ES-I3 (cell line): ENCODE results near the gene PGGHG.
A peak's percentile ranks its signal among the peaks of the same experiment; 100 is the strongest.
"Not testable (repeated sequence)": the region's sequence is repeated elsewhere in the genome, so short reads cannot be mapped to it uniquely, and the experiment has no call there.

ENCODE experiments used
- H3K36me3 ChIP-seq: 2 replicates; pipeline ENCODE4 v1.6.1; 2013; ENCODE audit warnings: mild to moderate bottlenecking, low read length, control low read depth, moderate library complexity; ENCODE audit not compliant: insufficient read depth
- H3K4me1 ChIP-seq: 2 replicates; pipeline ENCODE4 v1.6.1; 2013; ENCODE audit warnings: mild to moderate bottlenecking, control low read depth, low read length; ENCODE audit not compliant: insufficient read depth
- H3K9ac ChIP-seq: 2 replicates; pipeline ENCODE4 v1.6.1; 2013; ENCODE audit warnings: low read depth, mild to moderate bottlenecking, low read length, moderate library complexity
- H3K9me3 ChIP-seq: 2 replicates; pipeline ENCODE4 v1.6.1; 2013; ENCODE audit warnings: mild to moderate bottlenecking, low read length, moderate library complexity; ENCODE audit not compliant: control insufficient read depth, insufficient read depth

PGGHG gene

GRCh38 chr11:257766-258493, 31.0 kb upstream of the PGGHG start:
- Histone ChIP-seq H3K9me3 (peaks cover 3% of the 10 kb centered on the region; the same call in 1 of the 2 replicates), H3K4me1 (no peaks in the 10 kb centered on the region), H3K9ac (no peak overlapping the region), H3K36me3 (no peaks in the 10 kb centered on the region; the same call in 1 of the 2 replicates)

GRCh38 chr11:259413-259812, 29.5 kb upstream of the PGGHG start:
- Histone ChIP-seq H3K4me1 (no peaks in the 10 kb centered on the region), H3K9ac (no peak overlapping the region), H3K36me3 (no peaks in the 10 kb centered on the region), H3K9me3 (peaks cover 3% of the 10 kb centered on the region; the same call in 1 of the 2 replicates)

- no peaks in the 10 kb centered on the region for H3K4me1 ChIP-seq
- H3K36me3 ChIP-seq, result no peaks in the 10 kb centered on the region
- H3K9me3 ChIP-seq, result peaks cover 3% of the 10 kb centered on the region; the same call in 1 of the 2 replicates
- no peak overlapping the region for H3K9ac ChIP-seq
Measured at GRCh38 chr11:261624-262023, 27.3 kb upstream of the PGGHG start.

GRCh38 chr11:266676-267439, 22.1 kb upstream of the PGGHG start:
- H3K36me3 ChIP-seq, result no peaks in the 10 kb centered on the region
- H3K4me1 ChIP-seq, result peaks cover 6% of the 10 kb centered on the region
- no peak overlapping the region for H3K9ac ChIP-seq
- no peaks in the 10 kb centered on the region; the same call in 1 of the 2 replicates for H3K9me3 ChIP-seq

- H3K4me1 ChIP-seq, result peaks cover 6% of the 10 kb centered on the region
- H3K36me3 ChIP-seq, result no peaks in the 10 kb centered on the region
- no peaks in the 10 kb centered on the region for H3K9me3 ChIP-seq
- peak overlapping the region; percentile 44; the same call in 1 of the 2 replicates for H3K9ac ChIP-seq
Measured at GRCh38 chr11:267491-267994, 21.4 kb upstream of the PGGHG start.

- not testable (repeated sequence) for H3K9me3 ChIP-seq, H3K4me1 ChIP-seq, H3K9ac ChIP-seq, H3K36me3 ChIP-seq
Measured at GRCh38 chr11:268716-269145, 20.2 kb upstream of the PGGHG start.

GRCh38 chr11:269146-269890, 19.6 kb upstream of the PGGHG start:
- H3K9me3 ChIP-seq, result no peaks in the 10 kb centered on the region
- H3K4me1 ChIP-seq, result peaks cover 6% of the 10 kb centered on the region
- H3K36me3 ChIP-seq, result no peaks in the 10 kb centered on the region
- peak overlapping the region; percentile 2 for H3K9ac ChIP-seq

GRCh38 chr11:270451-271318, 18.2 kb upstream of the PGGHG start:
- H3K9me3 ChIP-seq, result no peaks in the 10 kb centered on the region
- no peaks in the 10 kb centered on the region for H3K36me3 ChIP-seq
- H3K4me1 ChIP-seq, result peaks cover 6% of the 10 kb centered on the region
- H3K9ac ChIP-seq, result no peak overlapping the region

GRCh38 chr11:271319-271715, 17.6 kb upstream of the PGGHG start:
- Histone ChIP-seq H3K9me3 (peaks cover 2% of the 10 kb centered on the region; the same call in 1 of the 2 replicates), H3K9ac (no peak overlapping the region), H3K4me1 (peaks cover 6% of the 10 kb centered on the region), H3K36me3 (no peaks in the 10 kb centered on the region)

- Histone ChIP-seq H3K9ac (no peak overlapping the region), H3K4me1 (peaks cover 6% of the 10 kb centered on the region), H3K36me3 (no peaks in the 10 kb centered on the region), H3K9me3 (peaks cover 4% of the 10 kb centered on the region; the same call in 1 of the 2 replicates)
Measured at GRCh38 chr11:272195-272930, 16.6 kb upstream of the PGGHG start.

- H3K9ac ChIP-seq, result no peak overlapping the region
- peaks cover 4% of the 10 kb centered on the region; the same call in 1 of the 2 replicates for H3K9me3 ChIP-seq
- peaks cover 6% of the 10 kb centered on the region for H3K4me1 ChIP-seq
- H3K36me3 ChIP-seq, result no peaks in the 10 kb centered on the region
Measured at GRCh38 chr11:272931-273198, 16.1 kb upstream of the PGGHG start.

GRCh38 chr11:276219-276618, 12.7 kb upstream of the PGGHG start:
- Histone ChIP-seq H3K36me3 (no peaks in the 10 kb centered on the region), H3K9ac (no peak overlapping the region), H3K4me1 (no peaks in the 10 kb centered on the region), H3K9me3 (peaks cover 4% of the 10 kb centered on the region; the same call in 1 of the 2 replicates)
